SIG-M5 treated with dmso at 0.1 percent for 504 hours (cell line): ENCODE results near the gene BOC.

Experiments used
- DNase-seq: peaks from one replicate; lab custom pipeline; 2025; ENCODE audit not compliant: unreplicated experiment; lab: John Stamatoyannopoulos, UW

The BOC gene

DNA sequence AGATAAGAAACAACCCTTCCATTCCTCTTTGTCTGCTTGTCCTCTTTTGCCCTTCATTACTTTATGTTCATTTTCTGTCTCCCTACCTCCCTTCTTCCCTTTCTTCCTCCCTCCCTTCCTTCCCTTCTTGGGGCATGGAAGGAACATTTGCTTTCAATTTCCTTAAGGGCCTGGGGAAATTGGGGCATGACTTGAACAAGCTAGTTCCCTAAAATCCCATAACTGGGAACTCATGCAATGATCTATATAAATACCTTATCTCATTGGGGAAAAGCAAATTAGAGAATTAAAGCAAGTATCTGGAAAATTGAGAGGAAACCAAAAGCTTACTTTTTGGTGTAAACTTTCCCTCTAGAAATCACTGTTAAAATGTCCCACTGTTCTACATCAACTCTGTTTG is 35.7 kb downstream of the BOC start:
- DNase-seq, result no peak

DNA sequence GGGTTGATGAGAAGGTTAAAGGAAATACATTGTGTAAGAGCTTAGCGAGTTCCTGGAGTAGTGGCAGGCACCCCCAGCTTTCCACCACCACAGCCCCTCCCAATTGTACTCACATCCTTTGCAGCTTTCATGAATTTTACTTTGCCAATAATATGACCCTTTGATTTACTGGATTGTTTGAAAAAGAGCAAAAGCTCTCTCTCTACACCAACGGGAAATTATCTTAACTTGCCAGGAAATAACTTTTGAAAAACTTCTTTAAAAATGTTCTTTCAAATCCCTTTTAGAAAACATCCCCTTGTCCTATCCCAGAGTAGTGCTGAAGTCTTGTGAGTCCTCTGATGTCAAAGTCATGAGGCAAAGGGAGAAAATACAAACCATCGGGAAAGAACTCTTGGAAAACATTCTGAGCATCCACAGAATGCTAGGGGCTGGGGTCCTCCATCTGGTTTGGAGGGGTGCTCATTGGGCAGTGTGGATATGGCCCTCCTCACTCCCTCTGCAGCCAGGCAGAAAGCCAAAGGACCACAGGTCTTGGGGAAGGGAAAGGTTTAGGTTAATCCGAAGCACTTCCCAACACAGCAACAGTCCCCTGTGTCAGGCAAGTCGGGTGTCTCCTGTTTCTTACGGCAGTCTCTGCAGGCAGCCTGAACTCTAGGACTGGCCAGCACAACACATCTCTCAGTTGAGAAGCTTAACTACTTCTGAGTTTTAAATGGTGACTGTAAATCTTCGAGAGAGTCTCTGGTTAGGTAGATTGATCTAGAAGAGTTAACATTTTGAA is 36.5 kb downstream of the BOC start:
- DNase-seq, result no peak

DNA sequence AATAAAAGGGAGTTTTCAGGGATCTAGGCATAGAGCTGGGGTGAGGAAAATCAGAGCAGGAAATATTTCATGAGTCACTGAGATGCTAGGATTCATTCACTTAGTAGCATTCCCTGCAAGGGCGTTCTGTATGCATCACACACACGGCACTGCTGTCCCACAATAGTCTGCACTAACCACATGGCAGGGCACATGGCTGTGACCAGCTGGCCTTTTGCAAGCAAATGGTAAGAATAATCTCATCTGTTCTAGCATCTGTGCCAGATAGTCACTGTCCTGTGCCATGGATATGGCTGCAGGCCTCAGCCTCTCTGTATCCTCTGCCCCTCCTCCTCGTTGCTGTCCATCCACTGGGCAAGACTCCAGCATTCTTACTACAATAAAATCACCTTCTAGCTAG is 37.8 kb downstream of the BOC start:
- DNase-seq, result no peak

DNA sequence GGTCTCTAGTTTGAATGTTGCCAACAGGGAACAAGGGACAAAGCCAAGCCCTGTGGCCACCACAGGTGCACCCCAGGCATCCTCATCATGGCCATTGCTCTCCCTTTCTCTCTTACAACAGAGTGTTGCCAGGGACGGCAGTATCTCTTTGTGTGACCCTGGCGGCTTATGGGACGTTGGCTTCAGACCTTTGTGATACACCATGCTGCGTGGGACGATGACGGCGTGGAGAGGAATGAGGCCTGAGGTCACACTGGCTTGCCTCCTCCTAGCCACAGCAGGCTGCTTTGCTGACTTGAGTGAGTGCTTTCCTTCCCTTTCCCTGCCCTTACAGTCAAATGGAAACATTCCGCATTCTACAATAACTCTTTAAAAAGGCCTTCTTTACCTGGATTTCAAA is 38.2 kb downstream of the BOC start:
- no peak for DNase-seq

DNA sequence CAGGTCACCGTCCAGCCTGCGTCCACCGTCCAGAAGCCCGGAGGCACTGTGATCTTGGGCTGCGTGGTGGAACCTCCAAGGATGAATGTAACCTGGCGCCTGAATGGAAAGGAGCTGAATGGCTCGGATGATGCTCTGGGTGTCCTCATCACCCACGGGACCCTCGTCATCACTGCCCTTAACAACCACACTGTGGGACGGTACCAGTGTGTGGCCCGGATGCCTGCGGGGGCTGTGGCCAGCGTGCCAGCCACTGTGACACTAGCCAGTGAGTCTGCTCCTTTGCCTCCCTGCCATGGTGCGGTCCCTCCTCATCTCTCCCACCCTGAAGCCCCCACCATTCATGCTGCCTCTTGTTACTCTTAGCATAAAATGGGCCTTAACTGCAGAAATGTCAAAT is 39.2 kb downstream of the BOC start:
- DNase-seq, result no peak

DNA sequence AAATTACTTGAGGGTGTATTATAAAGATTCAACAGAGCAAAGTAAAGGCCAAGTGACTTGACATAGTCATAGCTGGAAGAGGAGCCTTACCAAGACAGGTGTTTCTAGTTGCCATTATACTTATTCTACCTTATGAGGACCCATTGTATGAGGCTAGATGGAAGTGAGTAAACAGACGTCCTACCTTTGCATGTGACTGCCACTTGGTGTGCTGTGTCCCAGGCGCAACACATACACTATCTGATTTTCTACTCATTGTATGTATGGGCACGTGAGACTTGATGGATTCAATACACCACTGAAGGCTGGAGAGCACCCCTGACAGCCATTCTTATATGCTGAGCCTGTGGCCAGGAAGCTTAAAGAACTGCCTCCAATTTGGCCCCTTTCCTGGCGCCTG is 40.5 kb downstream of the BOC start:
- DNase-seq, result no peak

DNA sequence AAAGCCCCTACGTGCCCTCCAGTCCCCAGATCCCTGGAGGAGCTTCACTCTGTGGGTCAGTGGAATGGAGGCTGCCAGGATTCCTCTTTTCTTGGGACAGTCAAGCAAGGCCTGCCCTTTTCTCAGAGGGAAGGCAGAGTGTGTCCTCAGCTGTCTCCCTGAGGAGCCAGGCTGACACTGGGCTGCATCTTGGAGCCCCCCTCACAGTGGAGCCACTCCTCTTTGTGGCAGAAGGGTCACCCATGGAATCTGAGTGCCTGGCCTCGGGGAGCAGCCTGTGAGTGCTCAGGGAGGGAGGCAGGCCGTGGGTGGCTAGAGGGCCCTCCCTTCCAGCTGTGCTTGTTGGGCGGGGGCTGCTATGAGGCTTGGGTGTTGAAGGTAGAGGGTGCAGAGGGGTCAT is 41.2 kb downstream of the BOC start:
- DNase-seq, result no peak

DNA sequence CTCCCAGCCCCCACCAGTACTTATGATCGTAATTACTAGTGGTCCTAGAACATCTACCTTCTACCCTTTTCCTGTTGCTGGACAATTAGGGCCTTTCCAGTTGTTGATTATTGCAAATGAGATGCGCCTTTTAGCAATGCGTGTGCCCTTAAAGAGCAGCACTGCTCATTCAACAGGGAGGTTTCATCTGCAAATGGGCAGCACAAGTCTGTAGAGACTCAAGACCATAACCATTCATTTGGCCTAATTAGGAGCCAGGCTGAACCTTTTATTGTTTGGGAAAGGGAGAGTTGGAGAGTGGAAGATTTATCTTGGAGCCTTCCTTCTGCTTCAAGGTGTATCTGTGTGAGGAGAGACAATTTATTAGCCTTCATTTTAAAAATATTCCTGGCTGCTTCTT is 42.3 kb downstream of the BOC start:
- no peak for DNase-seq

DNA sequence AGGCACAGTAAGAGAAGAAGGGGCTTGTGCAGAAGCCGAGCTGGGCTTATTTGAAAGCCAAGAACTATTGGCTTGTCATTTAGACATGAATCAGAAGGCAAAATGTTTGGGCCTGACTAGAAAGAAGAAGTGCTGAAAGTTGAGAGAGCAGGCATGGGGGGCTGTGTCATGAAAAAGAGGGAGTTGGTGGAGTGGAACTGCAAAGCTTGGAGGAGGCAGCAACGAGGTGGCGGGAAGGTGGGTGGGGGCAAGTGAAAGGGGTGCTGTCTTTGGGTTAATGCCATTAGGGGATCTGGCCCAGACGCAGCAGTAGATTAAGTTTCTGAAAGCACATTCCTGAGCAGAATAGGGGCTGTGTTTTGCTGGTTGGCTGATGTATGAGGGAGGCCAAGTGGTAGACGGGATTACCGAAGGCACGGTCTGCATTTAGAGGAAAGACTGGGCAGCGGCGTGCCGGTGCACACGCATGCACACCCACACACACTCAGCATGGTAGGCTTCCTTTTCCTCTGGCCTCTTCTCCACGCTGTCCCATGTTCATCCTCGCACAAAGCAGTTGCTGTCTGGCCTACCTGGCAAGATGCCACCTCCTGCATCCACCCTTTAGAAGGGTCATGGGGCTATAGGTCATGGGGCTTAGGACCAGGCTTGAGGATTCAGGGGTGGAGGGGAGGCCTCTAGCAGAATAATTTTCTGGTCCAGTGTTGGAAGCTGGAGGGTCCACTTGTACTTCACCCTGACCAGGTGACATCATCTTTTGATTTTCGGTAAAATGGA is 43.0 kb downstream of the BOC start:
- DNase-seq, result peak; percentile 57

DNA sequence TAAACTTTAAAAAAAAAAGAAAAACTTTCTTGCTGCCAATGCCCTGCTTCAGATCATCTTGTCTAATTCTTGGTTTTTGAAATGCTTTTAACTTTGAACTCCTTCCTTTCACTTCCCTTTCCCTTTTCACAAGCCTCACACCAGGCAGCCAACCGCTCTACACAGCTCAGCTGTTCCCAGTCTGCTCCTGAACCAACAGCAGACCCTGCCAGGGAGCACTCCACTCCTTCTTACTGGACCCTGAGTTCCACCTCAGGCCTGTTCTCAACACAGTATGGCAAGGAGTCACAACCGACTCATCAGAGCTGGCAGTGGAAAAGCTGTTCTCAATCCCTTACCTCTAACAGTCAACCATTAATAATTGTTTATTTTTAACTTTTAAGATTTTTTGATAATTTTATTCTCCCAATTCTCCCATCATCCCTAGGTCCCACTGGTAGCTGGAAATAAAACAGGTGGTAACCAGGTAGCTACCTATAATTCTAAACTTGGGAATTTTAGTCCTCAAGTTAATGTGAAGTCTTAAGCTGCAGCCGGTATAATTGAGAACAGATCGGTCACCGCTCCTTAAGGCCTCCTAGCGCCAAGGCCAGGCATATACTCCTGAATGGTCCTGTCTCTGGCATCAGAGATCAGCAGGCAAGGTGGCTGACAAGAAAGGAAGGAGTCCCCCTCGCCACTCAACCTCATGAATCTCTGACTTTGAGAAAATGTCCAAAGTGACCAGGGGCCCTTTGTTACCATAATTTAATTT is 43.9 kb downstream of the BOC start:
- peak; percentile 71 for DNase-seq

DNA sequence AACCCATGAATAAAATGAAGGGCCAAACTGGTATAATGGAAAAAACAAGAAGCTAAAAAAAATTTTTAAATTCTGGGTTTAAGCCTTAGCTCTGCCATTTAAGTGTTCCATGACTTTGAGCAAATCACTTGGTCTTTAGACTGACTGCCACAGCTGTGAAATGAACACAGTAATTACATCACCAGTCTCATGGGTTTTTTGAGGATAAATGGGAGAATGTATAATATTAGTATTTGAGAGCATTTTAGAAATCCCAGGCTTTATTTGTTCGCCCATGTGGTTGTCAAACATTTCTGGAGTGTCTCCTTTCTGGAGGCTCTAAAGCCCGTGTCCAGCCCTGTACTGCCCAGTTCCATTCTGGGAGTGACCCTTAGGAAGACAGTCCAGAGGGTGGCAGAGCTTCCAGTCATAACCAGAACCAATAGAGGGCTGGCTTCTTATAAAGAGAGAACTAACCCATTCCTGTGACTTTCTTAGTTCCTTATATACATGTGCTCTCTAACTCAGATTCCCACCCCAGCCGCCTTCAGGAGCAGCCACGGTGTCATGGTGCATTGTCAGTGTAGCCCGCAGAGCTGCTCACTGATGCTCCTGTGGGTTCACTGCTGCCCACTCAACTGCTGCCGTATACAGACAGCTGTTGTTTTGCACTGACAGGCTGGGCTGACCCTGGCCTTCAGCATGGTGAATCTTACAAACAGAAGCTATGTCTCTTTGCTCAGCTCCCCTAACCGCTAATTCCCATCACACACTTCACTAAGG is 44.7 kb downstream of the BOC start:
- DNase-seq, result no peak

DNA sequence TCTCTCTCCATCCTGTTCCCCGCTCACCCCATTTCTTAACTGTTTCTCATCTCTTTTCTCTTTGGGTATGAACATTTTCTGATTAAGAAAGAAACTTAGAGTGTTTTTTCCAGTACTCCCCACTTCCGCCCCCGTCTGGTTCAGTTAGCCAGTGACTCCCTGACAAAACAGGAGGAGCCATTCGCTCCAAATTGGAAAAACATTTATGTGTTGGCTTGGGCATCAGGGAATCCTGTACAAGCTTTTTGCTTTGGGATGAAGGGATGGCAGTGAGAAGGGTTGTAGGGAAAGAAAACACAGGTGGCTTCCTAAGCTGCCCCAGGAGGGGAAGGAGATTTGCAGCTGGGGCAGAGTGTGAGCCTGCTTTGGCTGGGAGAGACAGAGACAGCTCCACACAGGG is 47.0 kb downstream of the BOC start:
- no peak for DNase-seq

DNA sequence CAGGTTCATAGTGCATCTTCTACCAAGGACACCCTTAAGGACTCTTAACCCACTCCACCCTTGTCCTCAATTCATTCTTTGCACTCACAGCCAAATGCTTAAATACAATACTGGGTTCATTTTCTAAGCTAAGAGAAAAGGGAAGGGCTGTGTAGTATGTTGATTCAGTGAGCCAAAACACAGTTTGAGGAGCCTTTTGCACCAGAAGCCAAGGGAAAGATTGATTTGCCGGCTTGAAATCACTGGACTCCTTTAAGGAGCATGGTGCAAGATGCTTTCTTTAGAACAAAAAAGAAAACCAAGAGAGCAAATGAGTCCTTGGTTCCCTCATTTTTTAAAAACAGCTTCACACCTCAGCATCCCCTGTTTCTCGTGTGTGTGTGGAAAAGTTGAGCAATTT is 47.8 kb downstream of the BOC start:
- no peak for DNase-seq

DNA sequence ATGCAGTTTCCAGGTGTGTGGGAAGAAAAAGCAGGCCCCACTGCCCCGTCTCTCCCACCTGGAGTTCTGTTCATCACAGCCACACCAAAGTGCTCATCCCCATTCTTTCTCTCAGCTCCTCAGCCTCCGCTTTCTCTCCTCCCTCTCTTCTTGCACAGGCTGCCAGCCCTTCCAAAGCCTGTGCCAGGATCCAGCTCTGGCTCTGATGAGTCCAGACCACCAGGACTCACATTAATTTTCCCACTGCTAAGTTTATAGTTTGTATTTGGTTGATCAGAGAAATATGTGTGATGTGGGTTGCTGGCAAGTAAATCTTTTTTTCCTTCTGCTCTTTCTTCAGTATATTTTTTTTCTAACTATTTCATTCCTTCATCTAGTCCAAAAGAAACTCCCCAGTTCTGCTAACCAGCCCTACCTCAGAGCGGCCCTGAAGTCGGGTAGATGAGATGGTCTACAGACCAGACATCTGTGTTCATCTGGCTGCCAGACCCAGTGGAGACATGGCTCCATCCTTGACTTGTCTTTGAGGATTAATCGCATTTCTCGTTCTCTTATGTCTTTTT is 49.8 kb downstream of the BOC start:
- DNase-seq, result no peak

DNA sequence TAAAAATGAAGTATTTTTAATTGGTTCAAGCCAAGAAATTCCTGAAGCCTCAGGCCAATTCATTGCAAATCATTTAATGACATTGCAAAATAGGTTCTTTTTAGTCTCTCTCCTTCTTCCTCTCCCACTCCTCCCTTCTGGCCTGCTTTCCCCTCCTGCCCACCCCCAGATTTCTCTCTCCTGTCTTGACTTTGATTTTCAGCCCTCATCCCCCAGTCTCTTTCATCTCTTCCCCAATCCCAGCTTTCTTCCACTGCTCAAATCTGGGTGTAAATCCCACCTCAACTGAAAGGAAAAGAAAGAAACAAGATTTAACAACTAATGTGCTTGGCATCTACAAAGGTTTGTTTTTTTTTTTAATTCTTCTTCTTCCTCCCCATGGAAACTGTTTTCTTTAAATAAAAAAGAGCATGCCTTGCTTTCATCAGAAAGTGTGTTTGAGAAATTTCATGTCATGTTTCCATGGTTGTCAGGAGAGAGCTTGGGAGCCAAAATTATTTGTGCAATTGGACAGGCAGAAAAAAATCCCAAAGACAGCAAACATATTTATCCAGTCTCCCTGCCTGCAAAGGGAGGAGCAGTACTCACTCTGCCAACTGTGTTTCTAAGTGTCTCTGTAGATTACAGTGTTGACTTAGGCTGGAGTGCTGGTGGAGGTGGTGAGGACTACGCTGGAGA is 50.4 kb downstream of the BOC start:
- no peak for DNase-seq

DNA sequence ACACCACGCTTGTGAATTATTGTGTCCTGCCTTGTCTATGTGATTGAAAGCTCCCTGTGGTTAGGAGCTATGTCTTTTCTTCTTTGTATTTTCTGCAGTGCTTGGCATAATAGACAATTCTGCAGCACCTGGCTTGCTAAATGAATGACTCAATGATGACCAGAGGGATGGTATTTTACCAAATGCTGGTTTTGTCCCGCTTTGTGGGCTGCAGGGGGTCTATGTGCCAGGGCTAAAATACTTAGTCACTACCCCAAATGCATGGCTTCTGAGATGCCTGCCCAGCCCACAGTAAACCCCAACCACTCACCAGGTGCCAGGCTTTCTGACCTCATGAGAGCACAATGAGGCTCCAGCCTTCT is 50.9 kb downstream of the BOC start:
- DNase-seq, result no peak

DNA sequence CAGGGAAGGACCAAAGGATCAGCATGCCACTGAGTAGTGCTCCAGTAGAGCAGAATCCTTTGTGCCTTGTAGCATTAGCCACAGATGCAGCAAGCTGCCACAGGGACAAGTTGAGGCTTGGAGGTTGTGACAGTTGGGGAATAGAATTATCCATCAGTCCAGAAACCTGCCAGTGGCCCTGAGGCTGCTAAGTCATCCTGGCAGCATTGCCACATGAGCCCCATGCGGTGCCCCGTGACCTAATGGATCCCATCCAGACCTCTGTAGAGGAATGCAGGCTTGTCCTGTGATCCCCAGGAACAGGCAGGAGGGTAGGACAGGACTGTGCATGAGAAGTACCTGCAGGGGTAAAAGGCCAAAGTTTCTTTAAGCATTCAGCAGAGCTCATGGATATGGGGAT is 51.7 kb downstream of the BOC start:
- DNase-seq, result no peak

DNA sequence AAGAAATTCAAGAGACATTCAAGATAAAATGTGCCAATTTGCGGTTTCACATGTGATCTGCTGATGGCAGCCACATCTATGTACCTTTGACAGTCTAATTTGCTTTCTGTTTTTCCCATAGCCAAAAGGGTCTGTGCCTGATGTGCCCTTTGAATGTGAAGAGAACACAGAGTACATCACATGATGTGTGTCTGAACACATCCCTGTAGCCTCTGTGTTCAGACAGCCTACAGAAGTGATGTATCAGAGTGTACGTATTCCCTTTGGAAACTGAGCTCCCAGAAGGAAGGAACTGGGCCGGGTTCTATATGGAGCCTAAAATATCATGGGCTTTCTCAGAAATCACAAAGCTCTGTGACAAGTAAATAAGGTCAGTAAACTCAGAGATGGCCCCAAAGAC is 52.4 kb downstream of the BOC start:
- no peak for DNase-seq

DNA sequence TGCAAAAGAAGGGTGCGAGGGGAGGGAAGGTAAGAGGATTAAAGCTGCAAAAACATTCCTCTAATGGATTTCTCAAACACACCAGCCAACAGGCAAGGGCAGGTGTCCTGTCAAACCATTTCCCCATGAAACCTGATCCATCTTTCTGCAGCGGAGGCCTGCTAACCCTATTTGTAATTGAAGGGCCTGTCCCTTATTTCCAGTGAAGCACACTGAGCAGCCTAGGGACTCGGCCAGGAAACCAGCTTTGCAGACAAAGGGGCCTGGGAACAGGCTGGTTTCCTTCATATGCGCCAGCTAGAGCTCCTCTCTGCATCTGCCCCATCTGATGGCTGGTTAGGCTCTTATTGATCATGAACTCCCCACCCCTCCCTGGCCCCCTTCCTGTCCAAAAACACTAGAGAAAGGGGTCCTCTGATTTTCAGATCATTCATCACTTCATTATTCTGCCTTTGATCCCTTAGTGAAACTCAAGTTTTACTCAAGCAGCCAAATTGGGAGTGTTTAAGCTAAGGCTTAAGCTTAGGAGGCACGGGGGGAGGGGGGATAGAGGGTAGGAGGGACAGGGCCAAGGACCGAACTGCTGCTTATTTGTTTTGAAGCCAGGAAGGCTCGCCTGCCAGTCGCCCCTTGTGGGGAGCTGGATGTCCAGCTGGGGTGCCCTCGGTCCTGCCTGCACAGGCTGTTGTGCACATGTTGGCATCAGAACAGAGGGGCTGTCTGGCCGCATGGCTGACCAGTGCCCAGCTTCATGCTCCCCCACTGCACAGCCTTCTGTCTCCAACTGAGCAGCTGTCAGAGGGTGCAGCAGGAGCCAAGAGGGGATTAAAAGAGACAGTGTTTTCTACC is 53.1 kb downstream of the BOC start:
- no peak for DNase-seq

DNA sequence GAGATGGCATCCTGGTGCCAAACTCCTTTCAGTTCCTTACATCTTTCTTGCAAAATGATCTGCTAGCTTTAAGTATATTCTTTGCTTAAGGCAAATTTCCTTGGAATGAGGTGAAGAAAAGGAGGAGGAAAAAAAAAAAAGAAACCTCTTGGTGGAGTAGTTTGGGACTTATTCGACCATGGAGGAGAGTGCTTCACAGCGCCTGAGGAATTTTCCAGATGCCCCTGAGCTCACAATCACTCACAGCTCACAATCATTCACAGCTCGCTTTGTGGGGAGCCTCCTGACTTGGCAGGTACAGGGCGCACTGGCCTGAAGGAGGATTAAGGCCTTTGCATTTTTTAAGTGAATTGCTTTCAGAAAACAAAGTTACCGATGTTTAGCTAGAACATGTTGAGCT is 53.9 kb downstream of the BOC start:
- DNase-seq, result no peak
